Measurements from ENCODE around the gene NELL2. TPM values are rescaled to one million over a fixed set of nuclear protein-coding genes. Genes with fewer than 3 reads are reported as not detected.

NELL2 gene
- total and polyA plus RNA-seq, 8 donors = 0.27 to 0.79 (median 0.71) TPM

- H3K9me3 ChIP-seq = no peaks in the 10 kb centered on the region
- peak in 2 of 4 donors; percentile 66 to 72 for ATAC-seq
- WGBS, 2 donors = 30 to 32% methylated on average over 4 of the region's 4 CpGs
- TF ChIP-seq CTCF (IDR thresholded peaks at IDR 0.05) = no peak
- no peak for DNase-seq
- peak; percentile 32 for FAIRE-seq
- intact Hi-C loops (cut with DNase I) = no loop called here
- no peak overlapping the region for H3K27ac ChIP-seq
- H3K4me3 ChIP-seq = no peak overlapping the region
- no peaks in the 10 kb centered on the region for H3K27me3 ChIP-seq
- H3K4me1 ChIP-seq = no peaks in the 10 kb centered on the region
- H3K36me3 ChIP-seq = no peaks in the 10 kb centered on the region
Measured at GRCh38 chr12:44816446-44817017, 59.6 kb downstream of the NELL2 start.

- FAIRE-seq (no peak), DNase-seq (no peak), ATAC-seq (no peak)
- WGBS, 2 donors = 100% methylated on average over 1 of the region's 1 CpG
- no peaks in the 10 kb centered on the region for H3K27me3 ChIP-seq
- no peak overlapping the region for H3K4me3 ChIP-seq
- H3K4me1 ChIP-seq = no peaks in the 10 kb centered on the region
- H3K27ac ChIP-seq = no peak overlapping the region
- H3K9me3 ChIP-seq = no peaks in the 10 kb centered on the region
- no peaks in the 10 kb centered on the region for H3K36me3 ChIP-seq
- intact Hi-C loops (cut with DNase I) = no loop called here
- no peak for TF ChIP-seq CTCF (IDR thresholded peaks at IDR 0.05)
Measured at GRCh38 chr12:44812062-44812461, 64.1 kb downstream of the NELL2 start.

GRCh38 chr12:44804068-44804467 lies 72.0 kb downstream of the NELL2 start:
- DNase-seq = no peak
- TF ChIP-seq CTCF (IDR thresholded peaks at IDR 0.05) = no peak
- H3K9me3 ChIP-seq = no peaks in the 10 kb centered on the region
- H3K27me3 ChIP-seq = no peaks in the 10 kb centered on the region
- intact Hi-C loops (cut with DNase I) = no loop called here
- no peak overlapping the region for H3K4me3 ChIP-seq
- H3K36me3 ChIP-seq = no peaks in the 10 kb centered on the region
- FAIRE-seq = no peak
- no peaks in the 10 kb centered on the region for H3K4me1 ChIP-seq
- no peak for ATAC-seq
- H3K27ac ChIP-seq = no peak overlapping the region

- FAIRE-seq = no peak
- no peak for DNase-seq
- no peak for ATAC-seq
- TF ChIP-seq CTCF (IDR thresholded peaks at IDR 0.05) = no peak
- no peaks in the 10 kb centered on the region for H3K9me3 ChIP-seq
- no peaks in the 10 kb centered on the region for H3K36me3 ChIP-seq
- H3K4me1 ChIP-seq = no peaks in the 10 kb centered on the region
- H3K27me3 ChIP-seq = no peaks in the 10 kb centered on the region
- H3K27ac ChIP-seq = no peak overlapping the region
- intact Hi-C loops (cut with DNase I) = no loop called here
- H3K4me3 ChIP-seq = no peak overlapping the region
Measured at GRCh38 chr12:44795970-44796369, 80.1 kb downstream of the NELL2 start.

- no peak for TF ChIP-seq CTCF (IDR thresholded peaks at IDR 0.05)
- Histone ChIP-seq H3K27ac (no peak overlapping the region), H3K36me3 (no peaks in the 10 kb centered on the region), H3K4me3 (no peak overlapping the region), H3K27me3 (no peaks in the 10 kb centered on the region), H3K9me3 (no peaks in the 10 kb centered on the region), H3K4me1 (no peaks in the 10 kb centered on the region)
- DNase-seq (peak in 1 of 6 donors; percentile 14), ATAC-seq (no peak), FAIRE-seq (no peak)
- WGBS, 2 donors = 60 to 63% methylated on average over 4 of the region's 4 CpGs
- intact Hi-C loops (cut with DNase I) = no loop called here
Measured at GRCh38 chr12:44788731-44789130, 87.4 kb downstream of the NELL2 start.
